PC-9 (cell line): ENCODE measurements around the gene MOV10L1.
"Not testable (repeated sequence)": the region's sequence is repeated elsewhere in the genome, so short reads cannot be mapped to it uniquely, and the experiment has no call there.

Experiments
- CTCF ChIP-seq: fragments of 200-600 bp; sonication (generic); conservative IDR thresholded peaks from 2 replicates; pipeline ENCODE4 v1.6.1; 2017; ENCODE audit warnings: mixed run types, antibody characterized with exemption, mild to moderate bottlenecking, moderate library complexity
- EZH2 ChIP-seq: fragments of 200-600 bp; sonication (generic); IDR thresholded peaks from 2 replicates; pipeline ENCODE4 v1.8.0; 2017; ENCODE audit warnings: antibody characterized with exemption, low read depth

GRCh38 chr22:50086975-50087374, 2.8 kb upstream of the MOV10L1 start:
- not testable (repeated sequence) for TF ChIP-seq CTCF, EZH2
